PFSK-1 (cell line): ENCODE results near the gene TMEM52.

Source experiments
- FOXP2 ChIP-seq: optimal IDR thresholded peaks from 2 replicates; pipeline ENCODE3; 2011; ENCODE audit warnings: borderline replicate concordance, control low read depth, inconsistent platforms; ENCODE audit not compliant: insufficient read depth; ENCODE audit errors: extremely low read length, extremely low read depth
- POLR2AphosphoS5 ChIP-seq: IDR thresholded peaks from 2 replicates; pipeline ENCODE4 v1.6.1; 2012; ENCODE audit warnings: low read depth, mild to moderate bottlenecking, control low read depth, low read length, moderate library complexity
- SIN3A ChIP-seq: IDR thresholded peaks from 2 replicates; pipeline ENCODE4 v1.6.1; 2012; ENCODE audit warnings: mild to moderate bottlenecking, low read length, moderate library complexity, borderline replicate concordance; ENCODE audit not compliant: insufficient read depth
- TAF1 ChIP-seq: IDR thresholded peaks from 2 replicates; pipeline ENCODE4 v1.6.1; 2012; ENCODE audit warnings: low read length, control low read depth, borderline replicate concordance; ENCODE audit not compliant: insufficient read depth
- TF ChIP-seq, protein P1 (sequence below), 2 experiments: IDR thresholded peaks; 2 replicates each; pipeline versions ENCODE4 v1.6.1 to v1.8.0; 2011 to 2012; ENCODE audit warnings: low read depth in 2 of 2, low read length in 2 of 2, control low read depth in 1 of 2, inconsistent platforms in 1 of 2, mild to moderate bottlenecking in 1 of 2, moderate library complexity in 1 of 2; ENCODE audit not compliant: insufficient read depth in 1 of 2

Gene TMEM52

DNA sequence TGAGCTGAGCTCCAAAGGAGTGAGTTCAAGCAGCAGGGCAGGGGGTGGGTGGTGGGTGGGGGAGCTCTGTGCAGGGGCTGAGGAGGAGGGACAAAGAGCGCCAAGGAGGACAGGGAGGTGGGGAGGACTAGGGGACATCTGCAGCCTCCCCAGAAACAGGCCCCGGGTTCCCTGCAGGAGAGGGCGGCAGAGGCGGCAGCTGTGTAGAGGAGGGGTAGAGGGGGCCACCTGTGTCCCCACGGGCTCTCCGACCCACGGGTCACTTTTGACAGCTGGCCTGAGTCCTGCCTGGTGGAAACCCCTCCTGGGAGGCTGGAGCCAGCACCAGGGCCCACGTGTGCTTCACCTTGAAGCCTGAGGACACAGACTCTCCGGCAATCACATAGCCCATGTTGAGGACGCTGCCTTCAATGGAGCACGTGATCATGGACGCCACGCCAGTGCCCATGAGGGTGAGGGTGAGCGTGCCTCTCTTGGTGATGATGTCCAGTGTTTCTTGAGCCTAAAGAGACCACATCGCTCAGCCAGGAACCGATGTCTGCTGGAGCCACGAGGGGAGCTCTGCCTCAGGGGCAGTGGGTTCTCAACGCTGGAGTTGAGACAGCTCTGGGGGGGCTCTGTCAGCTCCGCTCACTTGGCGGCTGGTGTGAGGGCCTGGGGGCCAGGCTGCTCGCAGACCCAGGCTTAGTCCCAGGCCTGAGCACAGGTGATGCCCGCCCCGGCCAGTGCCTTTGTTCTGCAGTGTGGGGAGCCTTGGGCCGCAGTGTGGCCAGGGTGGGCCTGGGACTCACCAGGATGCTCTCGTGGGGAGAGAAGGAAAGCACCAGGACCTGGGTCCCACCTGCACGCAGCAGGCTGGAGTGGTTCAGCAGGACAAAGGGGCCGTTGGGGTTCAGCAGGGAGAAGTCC, 6.6 kb upstream of the TMEM52 start:
- TF ChIP-seq, protein P1, sequence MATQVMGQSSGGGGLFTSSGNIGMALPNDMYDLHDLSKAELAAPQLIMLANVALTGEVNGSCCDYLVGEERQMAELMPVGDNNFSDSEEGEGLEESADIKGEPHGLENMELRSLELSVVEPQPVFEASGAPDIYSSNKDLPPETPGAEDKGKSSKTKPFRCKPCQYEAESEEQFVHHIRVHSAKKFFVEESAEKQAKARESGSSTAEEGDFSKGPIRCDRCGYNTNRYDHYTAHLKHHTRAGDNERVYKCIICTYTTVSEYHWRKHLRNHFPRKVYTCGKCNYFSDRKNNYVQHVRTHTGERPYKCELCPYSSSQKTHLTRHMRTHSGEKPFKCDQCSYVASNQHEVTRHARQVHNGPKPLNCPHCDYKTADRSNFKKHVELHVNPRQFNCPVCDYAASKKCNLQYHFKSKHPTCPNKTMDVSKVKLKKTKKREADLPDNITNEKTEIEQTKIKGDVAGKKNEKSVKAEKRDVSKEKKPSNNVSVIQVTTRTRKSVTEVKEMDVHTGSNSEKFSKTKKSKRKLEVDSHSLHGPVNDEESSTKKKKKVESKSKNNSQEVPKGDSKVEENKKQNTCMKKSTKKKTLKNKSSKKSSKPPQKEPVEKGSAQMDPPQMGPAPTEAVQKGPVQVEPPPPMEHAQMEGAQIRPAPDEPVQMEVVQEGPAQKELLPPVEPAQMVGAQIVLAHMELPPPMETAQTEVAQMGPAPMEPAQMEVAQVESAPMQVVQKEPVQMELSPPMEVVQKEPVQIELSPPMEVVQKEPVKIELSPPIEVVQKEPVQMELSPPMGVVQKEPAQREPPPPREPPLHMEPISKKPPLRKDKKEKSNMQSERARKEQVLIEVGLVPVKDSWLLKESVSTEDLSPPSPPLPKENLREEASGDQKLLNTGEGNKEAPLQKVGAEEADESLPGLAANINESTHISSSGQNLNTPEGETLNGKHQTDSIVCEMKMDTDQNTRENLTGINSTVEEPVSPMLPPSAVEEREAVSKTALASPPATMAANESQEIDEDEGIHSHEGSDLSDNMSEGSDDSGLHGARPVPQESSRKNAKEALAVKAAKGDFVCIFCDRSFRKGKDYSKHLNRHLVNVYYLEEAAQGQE (IDR thresholded peaks at IDR 0.05; ENCODE audit: insufficient read depth in 1 of 2, low read depth in 2 of 2, low read length in 2 of 2) = no peak
- TF ChIP-seq SIN3A = no peak
- no peak for TF ChIP-seq TAF1
- TF ChIP-seq POLR2AphosphoS5 = no peak
- no peak for TF ChIP-seq FOXP2

DNA sequence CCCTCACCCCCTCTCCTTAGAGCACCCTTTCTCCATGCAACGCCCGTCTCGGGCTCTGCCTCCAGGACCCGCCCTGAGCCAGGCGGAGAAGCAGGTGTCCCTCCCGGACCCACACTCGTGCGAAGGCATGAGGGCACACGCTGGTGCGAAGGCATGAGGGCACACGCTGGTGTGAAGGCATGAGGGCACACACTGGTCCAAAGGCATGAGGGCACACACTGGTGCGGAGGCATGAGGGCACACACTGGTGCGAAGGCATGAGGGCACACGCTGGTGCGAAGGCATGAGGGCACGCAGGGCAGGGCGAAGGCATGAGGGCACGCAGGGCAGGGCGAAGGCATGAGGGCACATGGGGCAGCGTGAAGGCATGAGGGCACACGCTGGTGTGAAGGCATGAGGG, 5.8 kb upstream of the TMEM52 start:
- TF ChIP-seq SIN3A (no peak), FOXP2 (no peak), TAF1 (no peak), POLR2AphosphoS5 (no peak)
- TF ChIP-seq, protein P1 (IDR thresholded peaks at IDR 0.05; ENCODE audit: insufficient read depth in 1 of 2, low read depth in 2 of 2, low read length in 2 of 2) = no peak

DNA sequence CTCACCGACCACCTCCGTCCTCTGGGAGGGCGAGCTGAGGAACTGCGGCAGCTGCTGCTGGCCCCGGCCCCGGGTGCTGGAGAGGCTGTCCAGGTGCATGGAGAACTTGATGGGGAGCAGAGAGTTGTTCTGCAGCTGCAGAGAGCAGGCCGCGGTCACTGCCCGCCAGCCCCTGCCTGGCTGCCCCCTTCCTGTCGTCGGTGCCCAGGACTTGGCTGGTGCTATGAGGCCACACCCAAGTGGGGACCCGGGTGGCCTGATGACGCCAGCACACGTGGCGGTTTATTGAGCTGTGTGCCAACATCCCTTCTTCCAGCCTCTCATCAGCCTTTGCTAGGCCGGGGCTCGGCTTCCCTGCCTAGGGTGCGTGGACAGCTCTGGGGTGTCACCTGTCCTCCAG, 5.3 kb upstream of the TMEM52 start:
- TF ChIP-seq, protein P1 (IDR thresholded peaks at IDR 0.05; ENCODE audit: insufficient read depth in 1 of 2, low read depth in 2 of 2, low read length in 2 of 2) = no peak
- no peak for TF ChIP-seq TAF1
- no peak for TF ChIP-seq POLR2AphosphoS5
- TF ChIP-seq FOXP2 = no peak
- no peak for TF ChIP-seq SIN3A

DNA sequence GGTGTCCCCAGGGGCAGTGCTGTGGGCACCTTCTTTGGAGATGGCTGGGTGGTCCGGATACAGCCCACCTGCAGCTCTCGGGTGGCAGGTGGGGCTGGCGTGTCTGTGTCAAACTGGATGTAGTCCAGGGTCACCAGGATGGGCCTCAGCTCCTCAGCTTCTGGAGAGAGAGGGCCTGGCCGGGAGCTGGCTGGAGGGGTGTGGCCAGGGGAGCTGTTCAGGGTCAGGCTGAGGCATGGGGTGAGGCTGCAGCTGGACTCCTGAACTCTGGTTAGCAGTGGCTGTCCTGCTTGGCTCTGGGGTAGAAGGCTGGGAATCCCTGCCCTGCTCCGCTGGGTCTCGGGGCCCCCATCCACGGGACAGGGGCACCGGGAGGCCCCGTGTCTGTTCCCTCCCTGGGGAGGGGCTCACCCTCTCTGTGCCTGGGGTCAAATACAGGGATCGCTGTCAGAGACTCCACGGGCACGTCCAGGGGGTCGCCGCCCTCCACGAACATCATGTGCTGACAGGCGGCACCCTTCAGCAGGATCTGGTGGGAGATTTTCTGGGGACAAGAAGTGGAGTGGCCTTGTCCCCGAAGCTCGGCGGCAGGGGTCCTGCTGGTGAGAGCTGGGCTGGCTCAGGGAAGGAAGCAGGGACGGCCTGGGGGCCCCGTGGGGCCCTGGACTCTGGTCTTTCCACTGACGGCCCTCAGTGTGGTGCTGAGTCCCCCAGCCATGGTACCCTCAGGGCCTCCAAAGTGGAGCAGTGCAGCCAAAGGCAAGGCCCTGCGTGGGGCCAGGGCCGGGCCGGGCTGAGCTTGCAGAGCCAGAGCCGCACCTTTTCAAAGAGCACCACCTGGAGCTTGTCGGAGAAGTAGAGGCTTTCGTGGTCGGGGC, 4.1 kb upstream of the TMEM52 start:
- no peak for TF ChIP-seq SIN3A
- TF ChIP-seq TAF1 = no peak
- TF ChIP-seq, protein P1 (IDR thresholded peaks at IDR 0.05; ENCODE audit: insufficient read depth in 1 of 2, low read depth in 2 of 2, low read length in 2 of 2) = no peak
- TF ChIP-seq POLR2AphosphoS5 = no peak
- TF ChIP-seq FOXP2 = no peak
